IPS DF 19.7 (cell line): ENCODE measurements around the gene ZNF32.
"Not testable (repeated sequence)": the region's sequence is repeated elsewhere in the genome, so short reads cannot be mapped to it uniquely, and the experiment has no call there.

Source experiments
- DNase-seq: peaks from one replicate; pipeline ENCODE4 v3.0.0-alpha.2; 2013; ENCODE audit warnings: low read depth, low spot score

Gene ZNF32

GRCh38 chr10:43680035-43680434, 31.4 kb upstream of the ZNF32 start:
- DNase-seq = no peak

- DNase-seq = no peak
Measured at GRCh38 chr10:43679509-43679908, 30.8 kb upstream of the ZNF32 start.

GRCh38 chr10:43678654-43679053, 30.0 kb upstream of the ZNF32 start:
- DNase-seq = no peak

- no peak for DNase-seq
Measured at GRCh38 chr10:43676901-43677300, 28.2 kb upstream of the ZNF32 start.

GRCh38 chr10:43676331-43676730, 27.6 kb upstream of the ZNF32 start:
- DNase-seq = no peak

GRCh38 chr10:43674553-43675210, 26.0 kb upstream of the ZNF32 start:
- DNase-seq = no peak

GRCh38 chr10:43673471-43673870, 24.8 kb upstream of the ZNF32 start:
- no peak for DNase-seq

GRCh38 chr10:43671659-43672531, 23.2 kb upstream of the ZNF32 start:
- peak; percentile 54 for DNase-seq

GRCh38 chr10:43669386-43669785, 20.7 kb upstream of the ZNF32 start:
- DNase-seq = no peak

GRCh38 chr10:43667761-43668386, 19.2 kb upstream of the ZNF32 start:
- DNase-seq = no peak

GRCh38 chr10:43667317-43667731, 18.6 kb upstream of the ZNF32 start:
- DNase-seq = no peak

GRCh38 chr10:43666552-43666951, 17.9 kb upstream of the ZNF32 start:
- no peak for DNase-seq

GRCh38 chr10:43665054-43665453, 16.4 kb upstream of the ZNF32 start:
- no peak for DNase-seq

GRCh38 chr10:43658227-43658626, 9.5 kb upstream of the ZNF32 start:
- no peak for DNase-seq

GRCh38 chr10:43655311-43655710, 6.6 kb upstream of the ZNF32 start:
- DNase-seq = no peak

- no peak for DNase-seq
Measured at GRCh38 chr10:43653746-43654145, 5.1 kb upstream of the ZNF32 start.

- no peak for DNase-seq
Measured at GRCh38 chr10:43649185-43649523, 473 bp upstream of the ZNF32 start.

- no peak for DNase-seq
Measured at GRCh38 chr10:43648095-43648397, 635 bp downstream of the ZNF32 start.

GRCh38 chr10:43647576-43647975, 1.1 kb downstream of the ZNF32 start:
- no peak for DNase-seq

- DNase-seq = no peak
Measured at GRCh38 chr10:43645866-43646265, 2.8 kb downstream of the ZNF32 start.

GRCh38 chr10:43644252-43644651, 4.4 kb downstream of the ZNF32 start:
- no peak for DNase-seq

GRCh38 chr10:43640603-43641002, 8.1 kb downstream of the ZNF32 start:
- no peak for DNase-seq

GRCh38 chr10:43635816-43636215, 12.9 kb downstream of the ZNF32 start:
- not testable (repeated sequence) for DNase-seq
